Chondrocyte (in vitro differentiated cells): ENCODE results near the gene GNRH2. TPM values are rescaled to one million over a fixed set of nuclear protein-coding genes. Genes with fewer than 3 reads are reported as not detected.
A peak's percentile ranks its signal among the peaks of the same experiment; 100 is the strongest.

Experiments used
- DNase-seq: peaks from one replicate; pipeline ENCODE4 v3.0.0; 2021; ENCODE audit warnings: mixed read lengths, low spot score
- H3K27ac Mint-ChIP-seq: one replicate; pipeline ENCODE4 v1.8.0; 2021; ENCODE audit warnings: mild to moderate bottlenecking, moderate library complexity, mixed read lengths; ENCODE audit not compliant: unreplicated experiment
- H3K27me3 Mint-ChIP-seq: 2 replicates; pipeline ENCODE4 v1.8.0; 2021; ENCODE audit warnings: low read depth, mixed read lengths
- H3K36me3 Mint-ChIP-seq: 2 replicates; pipeline ENCODE4 v1.8.0; 2021; ENCODE audit warnings: low read depth, mixed read lengths
- H3K4me1 Mint-ChIP-seq: 2 replicates; pipeline ENCODE4 v1.8.0; 2021; ENCODE audit warnings: low read depth, mild to moderate bottlenecking, mixed read lengths
- H3K4me3 Mint-ChIP-seq: one replicate; pipeline ENCODE4 v1.8.0; 2021; ENCODE audit warnings: mild to moderate bottlenecking, moderate library complexity, mixed read lengths; ENCODE audit not compliant: unreplicated experiment
- H3K9me3 Mint-ChIP-seq: 2 replicates; pipeline ENCODE4 v1.8.0; 2021; ENCODE audit warnings: low read depth, mixed read lengths
- total RNA-seq: library from RNA; stranded (reverse); gene quantifications from 3 replicates; pipeline ENCODE4 v1.2.1, GENCODE V29; 2021
- TF ChIP-seq, protein P1 (sequence below): fragments of 200-600 bp; sonication (generic); IDR thresholded peaks from 2 replicates; pipeline ENCODE4 v1.5.0; 2021; ENCODE audit warnings: antibody characterized with exemption, mild to moderate bottlenecking, moderate library complexity

Gene GNRH2
- total RNA-seq, 1 donor from 2014 or later: not detected

DNA sequence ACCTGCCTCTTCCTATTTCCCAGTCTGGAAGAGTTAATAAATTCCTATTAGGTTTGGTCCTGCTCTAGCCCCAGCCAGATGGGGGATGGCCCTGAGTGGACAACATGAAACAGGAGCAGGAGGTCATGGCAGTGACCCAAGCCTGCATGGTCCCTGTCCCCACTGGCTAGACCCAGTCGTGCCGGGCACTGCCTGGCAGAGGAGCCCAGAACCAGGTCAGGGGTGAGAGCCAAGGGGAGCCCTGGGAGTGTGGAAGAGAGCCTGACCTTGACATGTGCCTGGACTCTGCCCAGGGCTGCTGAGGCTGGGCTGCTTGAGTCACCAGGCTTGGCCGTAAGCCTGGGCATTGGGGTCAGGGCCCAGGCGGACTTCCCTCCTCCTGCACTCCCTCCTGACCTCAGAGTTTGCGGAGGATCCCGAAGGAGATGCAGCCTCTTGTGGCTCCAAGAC, 37.5 kb downstream of the GNRH2 start:
- no peaks in the 10 kb centered on the region for H3K36me3 Mint-ChIP-seq
- no peak overlapping the region for H3K4me3 Mint-ChIP-seq
- TF ChIP-seq, protein P1, sequence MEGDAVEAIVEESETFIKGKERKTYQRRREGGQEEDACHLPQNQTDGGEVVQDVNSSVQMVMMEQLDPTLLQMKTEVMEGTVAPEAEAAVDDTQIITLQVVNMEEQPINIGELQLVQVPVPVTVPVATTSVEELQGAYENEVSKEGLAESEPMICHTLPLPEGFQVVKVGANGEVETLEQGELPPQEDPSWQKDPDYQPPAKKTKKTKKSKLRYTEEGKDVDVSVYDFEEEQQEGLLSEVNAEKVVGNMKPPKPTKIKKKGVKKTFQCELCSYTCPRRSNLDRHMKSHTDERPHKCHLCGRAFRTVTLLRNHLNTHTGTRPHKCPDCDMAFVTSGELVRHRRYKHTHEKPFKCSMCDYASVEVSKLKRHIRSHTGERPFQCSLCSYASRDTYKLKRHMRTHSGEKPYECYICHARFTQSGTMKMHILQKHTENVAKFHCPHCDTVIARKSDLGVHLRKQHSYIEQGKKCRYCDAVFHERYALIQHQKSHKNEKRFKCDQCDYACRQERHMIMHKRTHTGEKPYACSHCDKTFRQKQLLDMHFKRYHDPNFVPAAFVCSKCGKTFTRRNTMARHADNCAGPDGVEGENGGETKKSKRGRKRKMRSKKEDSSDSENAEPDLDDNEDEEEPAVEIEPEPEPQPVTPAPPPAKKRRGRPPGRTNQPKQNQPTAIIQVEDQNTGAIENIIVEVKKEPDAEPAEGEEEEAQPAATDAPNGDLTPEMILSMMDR: no peak
- no peaks in the 10 kb centered on the region for H3K4me1 Mint-ChIP-seq
- H3K9me3 Mint-ChIP-seq: peaks cover 3% of the 10 kb centered on the region
- peak; percentile 76 for DNase-seq
- no peak overlapping the region for H3K27ac Mint-ChIP-seq
- peaks cover 39% of the 10 kb centered on the region for H3K27me3 Mint-ChIP-seq

DNA sequence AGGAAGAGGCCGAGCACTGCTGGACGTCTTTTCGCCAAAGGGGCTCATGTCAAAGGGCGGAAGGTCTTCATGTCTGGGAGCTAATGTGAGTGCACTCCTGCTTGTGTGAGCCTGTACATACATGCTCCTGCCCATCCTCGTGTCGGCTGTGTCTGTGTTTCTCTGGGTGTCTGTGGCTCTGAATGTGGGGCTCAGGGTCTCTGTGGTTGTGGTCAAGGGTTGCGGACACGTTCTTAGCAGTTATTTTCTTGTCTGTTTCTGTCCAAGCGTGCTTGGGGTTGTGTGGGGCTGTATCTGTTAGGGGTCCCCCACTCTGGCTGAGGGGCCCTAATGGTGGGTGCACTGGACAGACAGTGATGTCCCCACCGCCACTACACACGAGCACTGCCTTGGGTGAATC, 38.2 kb downstream of the GNRH2 start:
- no peaks in the 10 kb centered on the region for H3K4me1 Mint-ChIP-seq
- H3K9me3 Mint-ChIP-seq: peaks cover 3% of the 10 kb centered on the region
- H3K27ac Mint-ChIP-seq: no peak overlapping the region
- no peaks in the 10 kb centered on the region for H3K36me3 Mint-ChIP-seq
- H3K4me3 Mint-ChIP-seq: no peak overlapping the region
- DNase-seq: peak; percentile 51
- peaks cover 38% of the 10 kb centered on the region for H3K27me3 Mint-ChIP-seq
- TF ChIP-seq, protein P1: no peak

DNA sequence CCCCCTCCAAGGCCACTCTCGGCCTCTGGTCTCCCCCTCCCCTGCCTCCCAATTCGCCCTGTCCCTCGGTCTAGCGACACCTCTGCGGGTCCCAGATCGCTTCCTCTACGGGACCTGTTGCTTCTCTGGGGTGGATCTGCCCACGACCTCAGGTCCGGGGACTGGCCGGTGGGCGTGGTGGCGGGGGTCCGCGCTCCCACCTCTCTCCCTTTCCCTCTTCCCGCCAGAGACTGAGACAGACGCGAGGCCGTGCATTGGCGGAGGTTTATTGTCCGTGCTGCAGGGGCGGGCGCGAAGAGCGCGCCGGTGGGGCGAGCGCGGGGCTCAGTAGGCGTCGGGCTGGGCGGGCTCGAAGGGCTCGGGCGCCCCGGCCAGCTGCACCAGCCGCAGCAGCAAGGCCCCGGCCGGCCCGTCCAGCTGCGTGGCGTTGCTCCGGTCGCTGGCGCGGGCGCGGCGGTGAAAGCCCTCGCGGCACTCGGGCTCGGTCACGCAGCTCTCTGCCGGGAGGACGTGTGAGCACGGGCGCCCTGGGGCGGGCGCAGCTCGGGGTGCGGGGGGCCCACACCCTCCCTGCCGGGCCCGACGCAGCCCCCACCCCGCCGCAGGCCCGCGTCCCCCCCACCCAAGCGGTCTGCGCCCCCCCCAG, 39.0 kb downstream of the GNRH2 start:
- no peaks in the 10 kb centered on the region for H3K4me1 Mint-ChIP-seq
- TF ChIP-seq, protein P1: no peak
- no peaks in the 10 kb centered on the region for H3K36me3 Mint-ChIP-seq
- peak; percentile 79 for DNase-seq
- no peak overlapping the region for H3K27ac Mint-ChIP-seq
- H3K4me3 Mint-ChIP-seq: no peak overlapping the region
- peaks cover 36% of the 10 kb centered on the region for H3K27me3 Mint-ChIP-seq
- peaks cover 3% of the 10 kb centered on the region for H3K9me3 Mint-ChIP-seq

DNA sequence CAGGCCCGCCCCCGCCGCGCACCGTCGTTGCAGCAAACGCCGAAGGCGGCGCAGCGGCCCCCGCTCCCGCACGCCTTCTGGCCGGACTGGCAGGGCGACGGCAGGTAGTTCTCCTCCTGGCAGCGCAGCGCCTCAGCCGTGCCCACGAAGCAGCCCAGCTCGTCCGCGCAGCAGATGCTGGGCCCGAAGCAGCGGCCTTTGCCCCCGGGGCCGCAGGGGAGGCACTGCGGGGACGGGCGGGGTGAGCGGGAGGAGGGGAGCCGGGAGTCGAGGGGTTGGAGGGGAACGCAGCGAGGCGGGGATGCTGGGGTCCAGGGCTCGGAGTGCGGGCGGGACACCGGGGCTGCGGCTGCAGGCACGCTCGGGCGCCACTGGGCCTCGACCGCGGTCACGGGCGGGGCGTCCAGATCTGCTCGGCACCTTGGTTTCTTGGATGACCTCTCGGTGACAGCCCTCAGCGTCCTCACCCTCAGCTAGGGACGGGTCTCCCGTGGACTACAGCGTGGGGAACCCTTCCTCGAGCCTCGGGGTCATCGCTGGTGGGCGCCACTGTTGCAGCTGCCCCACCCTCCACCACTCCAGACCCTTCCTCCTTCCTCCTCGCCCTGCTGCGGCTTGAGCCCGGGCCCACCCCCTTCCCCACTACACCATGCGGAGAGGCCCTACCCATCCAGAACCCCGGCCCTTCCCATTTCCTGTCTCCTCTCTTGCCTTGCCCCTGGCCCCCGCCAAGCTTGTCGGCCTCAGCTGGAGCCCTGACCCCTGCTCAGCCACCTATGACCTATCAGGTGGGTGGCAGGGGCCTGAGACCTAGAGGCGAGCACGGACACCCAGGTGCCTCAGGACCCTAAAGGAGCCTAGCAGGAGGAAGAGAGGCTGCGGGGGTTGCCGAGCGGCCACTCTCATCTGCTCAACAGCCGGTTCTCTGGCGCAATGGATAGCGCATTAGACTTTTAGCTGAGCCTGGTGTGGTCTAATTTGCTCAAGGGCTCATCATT, 39.8 kb downstream of the GNRH2 start:
- H3K4me3 Mint-ChIP-seq: peak overlapping the region; percentile 33
- H3K9me3 Mint-ChIP-seq: peaks cover 3% of the 10 kb centered on the region
- peaks cover 36% of the 10 kb centered on the region for H3K27me3 Mint-ChIP-seq
- H3K4me1 Mint-ChIP-seq: no peaks in the 10 kb centered on the region
- peak; percentile 87 for DNase-seq
- H3K27ac Mint-ChIP-seq: no peak overlapping the region
- no peaks in the 10 kb centered on the region for H3K36me3 Mint-ChIP-seq
- TF ChIP-seq, protein P1: no peak

DNA sequence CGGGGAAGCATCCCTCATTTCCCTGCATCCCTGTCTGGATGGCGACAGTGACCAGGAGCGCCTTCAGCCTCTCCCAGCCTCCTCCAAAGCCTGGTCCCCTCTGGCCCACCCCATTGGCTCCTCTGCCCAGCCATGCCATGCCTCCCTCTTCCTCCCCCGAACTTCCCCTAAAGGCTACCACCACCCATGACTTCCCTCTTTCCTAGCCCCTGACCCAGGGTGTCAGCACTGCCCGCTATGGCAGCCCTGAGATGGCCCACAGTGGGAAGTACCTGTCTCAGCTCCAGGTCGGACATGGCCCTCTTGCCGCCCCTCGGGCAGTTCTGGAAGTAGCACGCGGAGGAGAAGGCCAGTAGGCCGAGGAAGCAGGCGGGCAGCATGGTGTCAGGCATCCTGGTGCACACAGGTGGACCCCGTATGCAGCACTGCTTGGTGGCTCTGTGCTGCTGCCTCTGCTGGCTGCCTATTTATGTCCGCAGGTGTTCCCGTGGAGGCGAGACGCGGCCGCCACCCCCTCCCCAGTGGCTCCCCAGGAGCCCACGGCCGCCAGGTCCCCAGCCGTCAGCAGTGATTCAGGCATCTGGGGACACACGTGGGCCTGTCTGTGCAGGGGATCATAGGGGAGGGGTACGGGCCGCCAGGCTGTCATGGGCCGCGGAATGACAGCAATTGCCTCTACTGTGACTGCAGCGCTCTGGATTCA, 41.0 kb downstream of the GNRH2 start, which contains the start of gene AVP:
TSS of gene AVP (minus strand) at position 442 of the 703 bp plus-strand sequence. CDS start at position 392, 50 bp downstream.
- DNase-seq: peak; percentile 77
- H3K4me3 Mint-ChIP-seq: peak within 1 kb of the TSS; percentile 33
- peaks cover 34% of the 10 kb centered on the region for H3K27me3 Mint-ChIP-seq

More for the DNA sequence above, 41.0 kb downstream of the GNRH2 start, which contains the start of gene AVP:
- H3K27ac Mint-ChIP-seq: no peak within 1 kb of the TSS
- TF ChIP-seq, protein P1: no peak
- peaks cover 3% of the 10 kb centered on the region for H3K9me3 Mint-ChIP-seq
- no peaks in the 10 kb centered on the region for H3K4me1 Mint-ChIP-seq
- no peaks in the 10 kb centered on the region for H3K36me3 Mint-ChIP-seq
